ENCODE measurements around the gene ITCH. TPM values are rescaled to one million over a fixed set of nuclear protein-coding genes. Genes with fewer than 3 reads are reported as not detected.

ITCH gene
- total and polyA plus RNA-seq, 2 of the 8 experiments (the other 6 are each of a cell fraction or from before 2014, with no cell fraction given), result 3.9 to 45.2 TPM

DNA sequence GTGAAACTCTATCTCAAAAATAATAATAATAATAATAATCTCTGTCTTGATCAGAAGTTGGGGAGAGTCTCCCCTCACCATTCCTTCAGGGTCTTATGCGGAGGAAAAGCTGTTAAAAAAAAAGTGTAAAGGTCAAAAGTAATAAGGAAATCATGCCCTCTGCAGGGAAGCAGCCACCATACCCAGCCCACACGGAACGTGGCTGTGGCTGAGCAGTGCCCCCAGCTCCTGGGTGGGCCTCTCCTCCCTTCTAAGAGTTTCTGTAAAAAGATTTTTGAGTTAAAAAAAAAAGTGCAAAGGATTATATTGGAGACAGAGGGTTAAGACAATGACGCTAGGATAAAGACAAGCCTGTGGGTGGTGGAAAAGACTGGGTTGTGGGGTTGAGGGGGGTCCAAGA lies 29.3 kb upstream of the ITCH start:
- H2AK5ac ChIP-seq (ENCODE audit: low read depth, low read length), result no peak overlapping the region
- no peak overlapping the region for H3K23ac ChIP-seq (ENCODE audit: insufficient read length)
- DNase-seq (ENCODE audit: low read depth in 1 of 2, low spot score in 2 of 2) (no peak), FAIRE-seq (no peak)
- H3K4me2 ChIP-seq (ENCODE audit: insufficient read depth in 1 of 2, low read depth in 2 of 2, low read length in 2 of 2), result no peak overlapping the region
- H2BK120ac ChIP-seq (replicated peaks; ENCODE audit: low read depth, low read length), result no peak overlapping the region
- no peaks in the 10 kb centered on the region for H3K79me2 ChIP-seq (ENCODE audit: control insufficient read depth in 1 of 2, insufficient read depth in 2 of 2, low read length in 2 of 2)
- no peaks in the 10 kb centered on the region for H3K9me3 ChIP-seq (ENCODE audit: insufficient read depth in 2 of 2, low read depth in 1 of 2, low read length in 1 of 2)
- POLR2A ChIA-PET (ENCODE audit: partially characterized antibody), result interaction anchor here (1.5 to 1.9 kb wide), 2 partner anchors 30 to 31 kb away, joined by 5 read pairs; partner anchors contain the start of gene AHCY
- H3K4ac ChIP-seq (replicated peaks; ENCODE audit: insufficient read length, low read depth, low read length), result no peak overlapping the region
- H3K4me1 ChIP-seq (replicated peaks in 1 of 4; ENCODE audit: control insufficient read depth in 3 of 4, insufficient read depth in 4 of 4, low read length in 3 of 4), result peaks cover 0 to 10% (median 5%) of the 10 kb centered on the region in 4 experiments; a peak in 3 of 7 replicates
- CTCF ChIA-PET (ENCODE audit: partially characterized antibody), result interaction anchor here (0.6 to 4.8 kb wide), 4 partner anchors 11 to 973 kb away, joined by 3 to 32 read pairs (median 4); no protein-coding TSS in a partner anchor
- no peak overlapping the region for H3K9ac ChIP-seq (replicated peaks in 1 of 4; ENCODE audit: extremely low read depth in 1 of 4, low read depth in 3 of 4, low read length in 3 of 4)
- no peak overlapping the region for H3K18ac ChIP-seq (ENCODE audit: extremely low read depth, low read length)
- H2BK5ac ChIP-seq (ENCODE audit: low read depth, low read length), result no peak overlapping the region
- H3K14ac ChIP-seq (ENCODE audit: insufficient read length), result no peak overlapping the region
- no peaks in the 10 kb centered on the region for H3K27me3 ChIP-seq (replicated peaks in 1 of 4; ENCODE audit: control insufficient read depth in 3 of 4, extremely low read depth in 1 of 4, insufficient read depth in 3 of 4, low read length in 3 of 4)
- no peak overlapping the region for H2BK12ac ChIP-seq (ENCODE audit: low read depth, low read length)
- no peak overlapping the region for H3K56ac ChIP-seq (replicated peaks; ENCODE audit: insufficient read length, low read depth, low read length)
- no peak overlapping the region for H4K91ac ChIP-seq (replicated peaks; ENCODE audit: insufficient read length, low read length)
- no peaks in the 10 kb centered on the region for H3K36me3 ChIP-seq (ENCODE audit: control insufficient read depth in 2 of 4, insufficient read depth in 4 of 4, low read length in 3 of 4)
- H4K5ac ChIP-seq (ENCODE audit: insufficient read length, low read depth, low read length), result no peak overlapping the region
- no peaks in the 10 kb centered on the region for H3K79me1 ChIP-seq (ENCODE audit: low read depth, low read length)
- H3K4me3 ChIP-seq (ENCODE audit: extremely low read depth in 1 of 4, insufficient read depth in 2 of 4, low read depth in 3 of 4, low read length in 4 of 4), result no peak overlapping the region
- 95% methylated on average over 4 of the region's 4 CpGs; no CpG with 5 or more reads in 1 of the 2 experiments for WGBS, 2 experiments (ENCODE audit: extremely low coverage in 1 of 2, insufficient coverage in 1 of 2, insufficient read length in 1 of 2, insufficient replicate concordance in 2 of 2, low coverage in 1 of 2, low lambda C conversion rate in 2 of 2, missing lambda C conversion rate in 1 of 2)
- no peak overlapping the region for H2BK20ac ChIP-seq (ENCODE audit: low read length)
- H4K8ac ChIP-seq (ENCODE audit: extremely low read depth, insufficient read depth, low read length), result no peak overlapping the region
- H4K20me1 ChIP-seq (replicated peaks in 1 of 2; ENCODE audit: control insufficient read depth in 1 of 2, insufficient read depth in 2 of 2, low read length in 2 of 2), result no peaks in the 10 kb centered on the region
- H3K23me2 ChIP-seq (ENCODE audit: low read depth, low read length), result no peaks in the 10 kb centered on the region; the same call in 1 of the 2 replicates
- H3K27ac ChIP-seq (ENCODE audit: low read depth, low read length), result no peak overlapping the region
- TF ChIP-seq CREB1 (IDR thresholded peaks at IDR 0.05) (no peak), GABPA (IDR thresholded peaks at IDR 0.05; ENCODE audit: borderline replicate concordance, insufficient read depth, low read length) (no peak), ATF2 (IDR thresholded peaks at IDR 0.05; ENCODE audit: low read length) (no peak), E2F6 (IDR thresholded peaks at IDR 0.05) (no peak), POLR2AphosphoS5 (IDR thresholded peaks at IDR 0.05; ENCODE audit: low read depth, low read length) (no peak), RNF2 (IDR thresholded peaks at IDR 0.05; ENCODE audit: borderline replicate concordance, low read depth, low read length, missing control alignments, poor library complexity, severe bottlenecking) (no peak), CHD2 (IDR thresholded peaks at IDR 0.05; ENCODE audit: low read length) (no peak), GTF2F1 (IDR thresholded peaks at IDR 0.05; ENCODE audit: borderline replicate concordance, low read depth, low read length) (no peak), HDAC6 (IDR thresholded peaks at IDR 0.05; ENCODE audit: low read depth, low read length) (no peak), TBP (IDR thresholded peaks at IDR 0.05; ENCODE audit: low read depth, low read length) (no peak), MAFK (IDR thresholded peaks at IDR 0.05; ENCODE audit: low read depth, low read length) (no peak), MAX (IDR thresholded peaks at IDR 0.05) (no peak)
- H2BK15ac ChIP-seq (ENCODE audit: low read length), result no peak overlapping the region
- no peak overlapping the region for H2AFZ ChIP-seq (ENCODE audit: low read length)
